Medulla oblongata (tissue), 1 donor: ENCODE measurements around the gene DNM3.

ENCODE experiments used
- DNase-seq: peaks from one replicate; pipeline ENCODE4 v3.0.0-alpha.2; 2015; ENCODE audit errors: extremely low spot score

Gene DNM3

GRCh38 chr1:172394141-172394751 lies 552.9 kb downstream of the DNM3 start:
- peak; percentile 77 for DNase-seq

DNA sequence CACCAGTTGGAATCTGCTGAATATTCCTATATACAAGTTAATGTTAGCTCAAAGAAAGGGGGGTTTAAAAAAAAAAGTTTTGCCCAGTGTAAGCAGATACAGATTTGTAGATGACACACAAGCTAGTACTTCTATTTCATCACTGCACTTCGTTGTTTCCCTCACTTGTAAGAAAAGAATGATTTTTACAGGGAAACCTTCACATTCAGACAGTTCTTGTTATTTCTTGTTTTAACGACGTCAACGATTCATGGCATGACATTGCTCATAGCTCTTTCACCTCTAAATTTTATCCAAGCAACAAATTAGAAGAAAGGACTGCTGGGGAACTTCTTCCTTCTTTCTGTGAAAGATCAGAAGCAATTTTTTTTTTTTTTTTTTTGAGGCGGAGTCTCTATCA lies 553.5 kb downstream of the DNM3 start:
- DNase-seq, result no peak

DNA sequence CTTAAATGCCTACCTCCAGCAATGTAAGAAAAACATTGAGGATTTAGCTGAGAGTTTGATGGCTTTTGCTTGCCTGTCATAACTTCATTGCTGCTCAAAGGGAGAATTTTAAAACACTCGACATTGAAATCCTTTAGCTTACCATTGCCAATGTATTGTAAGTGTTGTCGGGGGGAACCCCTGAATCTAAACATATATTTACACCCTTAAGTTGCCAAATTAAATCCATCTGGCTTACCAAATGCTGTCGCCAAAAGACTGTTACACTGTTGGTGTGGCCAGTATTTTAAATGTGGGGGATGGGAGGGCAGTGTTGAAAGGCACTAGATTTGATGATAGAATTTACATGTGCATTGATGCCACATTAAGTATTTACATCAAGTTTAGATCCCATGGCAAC lies 554.3 kb downstream of the DNM3 start:
- no peak for DNase-seq

- peak; percentile 46 for DNase-seq
Observed at GRCh38 chr1:172397221-172397620, 555.9 kb downstream of the DNM3 start.

DNA sequence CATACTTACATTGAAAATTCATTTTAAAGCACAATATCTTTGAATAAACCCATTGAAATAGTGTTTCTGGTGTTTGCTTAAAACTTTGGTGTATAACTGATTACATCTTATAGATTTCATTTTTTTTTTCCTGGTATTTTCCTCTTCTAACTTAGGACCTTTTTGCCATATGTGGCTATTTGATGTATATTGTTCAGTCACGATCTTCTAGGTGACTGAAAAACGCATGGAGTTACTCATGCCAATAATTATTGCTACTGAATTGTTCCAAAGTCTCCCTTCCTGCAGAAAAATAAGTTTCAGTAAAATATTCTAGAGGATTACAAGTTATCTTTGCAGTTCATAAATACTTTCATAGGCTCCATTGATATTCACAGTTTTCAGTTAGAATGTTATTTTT lies 556.3 kb downstream of the DNM3 start:
- DNase-seq, result no peak

DNA sequence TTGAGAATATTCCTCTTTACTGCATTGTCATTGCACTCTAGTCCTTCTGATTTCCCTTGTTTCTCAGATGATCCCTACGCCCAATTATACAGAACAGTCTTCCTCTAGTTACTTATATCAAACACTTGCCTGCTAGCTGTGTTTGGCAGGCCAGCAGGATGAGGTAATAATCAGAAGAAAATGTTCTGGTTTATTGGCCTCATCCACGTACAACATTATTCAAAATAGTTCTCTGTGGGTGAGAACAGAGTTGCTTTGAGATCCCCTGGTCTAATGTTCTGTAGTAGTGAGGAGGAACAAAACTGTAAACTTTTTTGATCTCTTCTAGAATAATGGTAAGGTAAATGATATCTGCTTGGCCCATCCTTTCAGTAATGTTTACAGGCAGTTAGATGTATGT lies 556.9 kb downstream of the DNM3 start:
- DNase-seq, result no peak

DNA sequence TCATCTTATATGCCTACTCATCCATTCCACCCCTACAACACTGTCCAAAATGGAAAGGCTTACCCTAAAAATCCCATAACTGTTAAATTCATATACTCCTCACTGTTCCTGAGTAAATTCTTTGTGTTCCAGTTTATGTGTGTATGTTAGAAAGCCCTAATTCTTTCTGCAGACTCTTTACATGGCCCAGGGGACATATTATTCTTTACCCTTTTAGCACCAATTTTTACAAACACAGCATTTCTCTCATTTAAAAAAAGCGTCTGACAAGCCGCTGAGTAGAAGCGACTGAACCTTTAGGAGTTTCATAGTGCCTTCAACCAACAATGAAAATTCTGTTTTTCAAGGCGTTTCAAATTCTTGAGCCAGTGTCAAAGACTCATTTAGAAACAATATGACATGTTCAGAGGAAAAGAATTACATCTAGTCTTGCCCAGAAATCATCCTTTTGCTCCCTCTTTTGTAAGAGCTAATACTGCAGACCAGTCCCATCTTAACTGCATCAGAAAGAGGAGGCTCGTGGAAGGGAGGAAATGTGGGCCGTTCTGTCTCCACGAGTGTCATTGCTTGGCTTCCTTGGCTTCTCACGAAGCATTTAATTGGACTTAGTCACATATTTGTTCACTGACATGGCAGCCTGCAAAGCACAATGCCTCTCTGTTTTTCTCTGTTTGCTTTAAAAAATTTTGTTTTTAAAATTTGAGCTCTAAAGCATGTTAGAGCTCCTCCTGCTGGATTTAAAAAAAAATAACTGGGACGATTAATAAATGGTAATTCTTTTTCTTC lies 557.9 kb downstream of the DNM3 start:
- peak; percentile 85 for DNase-seq

DNA sequence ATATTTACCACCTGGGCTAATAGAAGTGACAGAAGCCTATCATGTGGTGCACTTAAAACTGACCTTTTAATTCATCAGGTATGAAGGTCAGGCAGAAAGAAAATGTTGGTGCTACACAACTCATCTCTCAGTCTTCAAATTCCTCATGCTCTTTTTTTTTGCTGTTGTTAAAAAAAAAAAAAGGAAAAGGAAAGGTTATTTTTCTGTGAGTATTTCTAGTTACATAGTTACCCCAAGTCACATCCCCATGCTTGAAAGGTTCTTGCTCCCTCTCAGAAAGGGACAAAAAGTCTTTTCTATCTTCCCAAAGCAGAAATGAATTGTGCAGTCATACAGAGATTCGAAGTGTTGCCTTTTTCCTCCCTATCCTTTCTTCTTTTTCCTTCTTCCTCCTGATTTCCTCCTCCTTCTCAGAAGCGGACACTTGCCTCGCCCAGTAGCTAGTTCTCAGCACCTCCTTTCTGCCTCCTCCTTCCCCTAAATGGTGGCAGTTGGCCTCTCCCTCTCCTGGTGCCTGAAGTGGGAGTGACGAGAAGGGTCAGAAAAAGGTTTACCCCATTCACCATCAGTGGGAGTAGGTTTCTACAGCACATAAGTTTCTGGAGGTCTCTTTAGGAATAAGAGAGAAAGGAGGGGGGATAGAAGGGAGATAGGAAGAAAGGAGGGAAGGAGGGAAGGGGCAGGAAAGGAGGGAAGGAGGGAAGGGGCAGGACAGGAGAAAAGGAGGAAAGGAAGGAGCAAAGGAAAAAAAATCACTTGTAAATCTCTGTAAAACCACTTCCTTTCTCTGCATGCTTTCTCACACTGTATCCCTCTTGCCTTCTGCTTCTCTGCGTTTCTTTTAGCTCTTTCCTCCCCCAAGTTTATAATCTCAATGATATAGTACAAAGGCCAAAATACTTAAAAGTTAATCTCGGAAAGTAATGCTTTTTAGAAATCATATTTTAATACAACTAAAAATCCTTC lies 558.7 kb downstream of the DNM3 start:
- no peak for DNase-seq

GRCh38 chr1:172400722-172401105 lies 559.4 kb downstream of the DNM3 start:
- no peak for DNase-seq

GRCh38 chr1:172401477-172401876 lies 560.2 kb downstream of the DNM3 start:
- no peak for DNase-seq

DNA sequence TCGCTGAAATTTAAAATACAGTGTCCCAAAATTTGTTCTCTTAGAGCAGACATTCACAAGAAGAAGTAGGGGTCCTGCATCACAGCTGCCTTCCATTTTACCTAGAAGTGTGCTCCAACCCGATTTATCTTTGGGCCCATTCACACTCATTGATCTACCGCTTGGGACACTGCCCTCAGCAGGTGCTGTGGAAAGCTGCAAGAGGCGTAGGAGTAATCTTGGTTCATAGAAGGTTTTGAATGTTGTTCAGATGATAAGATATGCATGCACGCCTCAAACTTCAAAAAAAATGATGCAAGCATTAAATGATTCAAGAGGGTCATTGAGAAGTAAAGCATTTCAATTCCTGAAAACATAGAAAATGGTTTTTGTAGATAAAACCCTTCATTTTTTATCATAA lies 560.6 kb downstream of the DNM3 start:
- DNase-seq, result no peak

GRCh38 chr1:172402878-172403569 lies 561.7 kb downstream of the DNM3 start:
- no peak for DNase-seq

DNA sequence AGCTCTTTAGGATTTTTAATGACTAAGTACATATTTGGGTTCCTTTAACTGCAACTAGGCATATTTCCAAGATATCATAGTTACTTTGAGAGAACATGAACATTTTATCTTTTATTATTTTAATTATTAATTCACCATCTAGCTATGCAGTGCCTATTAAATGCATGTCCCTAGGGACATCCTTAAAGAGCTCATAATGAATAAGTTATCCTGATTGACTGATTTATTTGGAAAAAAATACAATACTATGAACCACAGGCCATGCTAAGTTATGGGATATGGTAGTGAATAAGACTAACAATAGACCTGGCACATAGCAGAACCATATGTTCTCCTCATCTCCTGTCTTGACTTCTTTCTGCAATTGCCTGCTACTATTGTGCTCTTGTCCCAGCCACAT lies 562.8 kb downstream of the DNM3 start:
- no peak for DNase-seq

- no peak for DNase-seq
Observed at GRCh38 chr1:172405912-172406311, 564.6 kb downstream of the DNM3 start.

GRCh38 chr1:172406968-172407367 lies 565.7 kb downstream of the DNM3 start:
- DNase-seq, result no peak

GRCh38 chr1:172408958-172409357 lies 567.7 kb downstream of the DNM3 start:
- DNase-seq, result no peak

DNA sequence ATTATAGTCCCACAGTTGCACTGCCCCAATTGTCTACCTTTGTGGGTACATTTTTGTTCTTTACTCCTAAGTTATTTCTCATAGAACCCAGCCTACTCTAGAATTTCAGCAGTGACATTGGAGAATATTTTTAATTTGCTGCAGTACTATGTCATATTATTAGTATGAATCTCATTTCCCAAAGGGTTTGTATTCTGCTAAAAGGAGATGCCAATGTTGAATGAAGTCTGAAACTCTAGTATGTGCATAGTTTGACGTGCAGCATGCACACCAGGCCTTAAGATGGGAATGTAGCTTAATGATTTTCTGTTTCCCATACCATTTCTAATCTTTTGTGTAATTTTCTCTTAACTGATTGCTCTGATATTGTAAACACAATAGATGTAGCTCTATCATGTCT lies 568.7 kb downstream of the DNM3 start:
- DNase-seq, result no peak

DNA sequence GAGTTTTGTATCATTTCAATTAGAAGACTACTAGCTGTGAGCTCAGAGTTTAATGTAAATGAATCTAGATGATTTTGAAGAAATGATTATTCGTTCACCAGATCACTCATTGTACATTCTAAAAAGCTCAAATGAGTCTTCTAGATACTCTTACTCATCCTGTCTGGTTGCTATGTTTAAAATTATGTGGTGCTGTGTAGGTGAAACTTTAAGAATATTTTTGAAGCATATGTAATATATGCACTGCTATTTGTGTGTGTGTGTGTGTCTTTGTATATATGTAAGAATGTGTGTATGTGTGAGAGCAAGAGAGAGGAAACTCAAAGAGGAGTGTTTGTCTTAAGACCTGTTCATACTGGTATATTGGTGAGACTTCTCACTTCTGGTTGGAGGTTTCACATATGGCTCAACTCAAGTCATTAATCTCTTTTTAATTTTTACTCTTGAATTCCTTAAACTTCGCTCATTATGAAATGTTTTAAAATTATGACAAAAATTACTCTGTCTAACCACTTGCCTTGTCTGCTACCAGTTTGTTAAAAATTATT lies 570.6 kb downstream of the DNM3 start:
- no peak for DNase-seq

- no peak for DNase-seq
Observed at GRCh38 chr1:172414331-172414730, 573.0 kb downstream of the DNM3 start.

DNA sequence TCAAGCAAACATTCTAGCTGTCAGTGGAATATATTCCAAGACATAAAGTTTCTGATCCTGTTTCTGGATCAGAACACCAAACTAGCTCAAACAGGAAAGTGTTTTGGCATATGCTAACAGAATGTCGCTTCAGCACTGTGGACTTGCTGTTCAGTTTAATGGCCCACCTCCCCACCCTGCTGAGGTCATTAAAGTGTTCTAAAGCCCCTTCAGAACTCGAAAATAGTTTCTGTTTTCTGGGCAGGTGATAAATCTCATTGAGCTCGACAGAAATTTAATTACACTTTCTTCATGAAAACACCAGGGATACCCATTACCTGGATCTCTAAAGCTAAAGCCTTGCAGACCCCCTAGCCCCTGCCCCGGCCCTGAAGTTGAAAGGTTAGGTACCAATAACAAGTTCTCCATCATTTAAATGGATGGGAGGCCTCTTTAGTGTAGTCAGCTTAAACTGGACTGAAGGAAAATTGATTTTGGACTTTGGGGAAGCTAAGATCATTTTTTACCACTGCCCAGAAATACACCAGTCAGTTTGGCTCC lies 575.3 kb downstream of the DNM3 start:
- no peak for DNase-seq

DNA sequence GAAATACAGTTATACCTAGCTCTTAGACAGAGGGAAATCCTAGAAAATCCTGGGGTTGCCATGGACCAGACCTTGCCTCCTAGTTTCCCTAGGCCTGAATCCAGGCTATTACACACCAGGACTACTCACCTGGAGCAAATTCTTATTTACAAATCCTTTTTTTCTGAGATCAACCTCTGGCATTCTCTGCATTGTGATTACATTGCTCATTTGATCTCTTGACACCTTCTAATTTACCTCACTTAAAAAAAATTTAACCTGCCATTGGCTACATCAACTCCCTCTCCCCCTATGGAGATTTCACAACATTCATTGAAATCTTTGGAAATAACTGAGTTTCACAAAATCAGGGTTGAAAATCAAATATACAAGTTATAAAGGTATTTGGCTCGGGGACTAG lies 576.3 kb downstream of the DNM3 start:
- no peak for DNase-seq
